OCI-LY1 (cell line): Measurements from ENCODE around the gene FBXO11.

Source experiments
- H2AFZ ChIP-seq: fragments of 200-600 bp; sonication (generic), shearing (Covaris generic); 2 replicates; pipeline ENCODE4 v1.6.0; 2014; ENCODE audit warnings: antibody characterized with exemption, mild to moderate bottlenecking, low read length
- H3F3A ChIP-seq: fragments of 200-600 bp; sonication (generic), shearing (Covaris generic); 2 replicates; pipeline ENCODE4 v1.6.0; 2014; ENCODE audit warnings: mild to moderate bottlenecking, antibody characterized with exemption, low read length, moderate library complexity; ENCODE audit not compliant: insufficient read depth
- H3K27ac ChIP-seq: fragments of 200-600 bp; sonication (generic); 2 replicates; pipeline ENCODE4 v1.5.1; 2014; ENCODE audit warnings: low read length, mixed run types, mild to moderate bottlenecking, low read depth; ENCODE audit not compliant: poor library complexity, severe bottlenecking
- H3K27me3 ChIP-seq: fragments of 200-600 bp; sonication (generic); 2 replicates; pipeline ENCODE4 v1.6.0; 2014; ENCODE audit warnings: antibody characterized with exemption, mild to moderate bottlenecking, low read length, moderate library complexity; ENCODE audit not compliant: insufficient read depth
- H3K36me3 ChIP-seq: fragments of 200-600 bp; sonication (generic); 2 replicates; pipeline ENCODE4 v1.6.1; 2014; ENCODE audit warnings: mild to moderate bottlenecking, antibody characterized with exemption, low read length, moderate library complexity, mixed read lengths; ENCODE audit not compliant: insufficient read depth
- H3K4me1 ChIP-seq: fragments of 200-600 bp; sonication (generic); 2 replicates; pipeline ENCODE4 v1.5.1; 2014; ENCODE audit warnings: mild to moderate bottlenecking, low read length, moderate library complexity; ENCODE audit not compliant: insufficient read depth, severe bottlenecking
- H3K4me2 ChIP-seq: fragments of 200-600 bp; sonication (generic), shearing (Covaris generic); 2 replicates; pipeline ENCODE4 v1.6.1; 2014; ENCODE audit warnings: low read length
- H3K4me3 ChIP-seq: fragments of 200-600 bp; sonication (generic); 2 replicates; pipeline ENCODE4 v1.5.1; 2014; ENCODE audit warnings: low read length, low read depth, mild to moderate bottlenecking, mixed read lengths; ENCODE audit not compliant: poor library complexity, severe bottlenecking
- H3K79me2 ChIP-seq: fragments of 200-600 bp; shearing (Covaris generic); 2 replicates; pipeline ENCODE4 v1.6.1; 2016; ENCODE audit warnings: mixed run types, low read length, mixed read lengths; ENCODE audit not compliant: insufficient read depth
- H3K9ac ChIP-seq: fragments of 200-600 bp; sonication (generic), shearing (Covaris generic); 2 replicates; pipeline ENCODE4 v1.6.1; 2014; ENCODE audit warnings: mild to moderate bottlenecking, low read length, mixed read lengths
- H3K9me2 ChIP-seq: fragments of 200-600 bp; sonication (generic), shearing (Covaris generic); 2 replicates; pipeline ENCODE4 v1.6.1; 2014; ENCODE audit warnings: low read depth, mild to moderate bottlenecking, low read length, mixed read lengths
- H3K9me3 ChIP-seq: fragments of 200-600 bp; shearing (Covaris generic); 2 replicates; pipeline ENCODE4 v1.6.1; 2014; ENCODE audit warnings: low read length, mixed read lengths
- H4K20me1 ChIP-seq: fragments of 200-600 bp; sonication (generic), shearing (Covaris generic); 2 replicates; pipeline ENCODE4 v1.6.0; 2016; ENCODE audit warnings: mild to moderate bottlenecking, low read length; ENCODE audit not compliant: insufficient read depth
- CTCF ChIP-seq: fragments of 200-600 bp; sonication (generic), shearing (Covaris generic); IDR thresholded peaks from 2 replicates; pipeline ENCODE4 v1.5.1; 2017; ENCODE audit warnings: mild to moderate bottlenecking, antibody characterized with exemption, low read length, moderate library complexity, mixed read lengths
- EZH2 ChIP-seq: fragments of 200-600 bp; sonication (generic), shearing (Covaris generic); IDR thresholded peaks from 2 replicates; pipeline ENCODE4 v1.8.0; 2017; ENCODE audit warnings: borderline replicate concordance, mixed run types, mild to moderate bottlenecking, antibody characterized with exemption, low read length, moderate library complexity, mixed read lengths

Gene FBXO11

GRCh38 chr2:47842846-47843245 is 63.5 kb downstream of the FBXO11 start:
- Histone ChIP-seq H3K4me3 (no peak overlapping the region), H3K36me3 (peaks cover 21% of the 10 kb centered on the region), H3K79me2 (peaks cover 59% of the 10 kb centered on the region), H2AFZ (no peak overlapping the region), H4K20me1 (no peaks in the 10 kb centered on the region), H3K27me3 (no peaks in the 10 kb centered on the region), H3F3A (no peaks in the 10 kb centered on the region), H3K4me1 (no peaks in the 10 kb centered on the region), H3K4me2 (no peak overlapping the region), H3K9me3 (no peaks in the 10 kb centered on the region), H3K9ac (no peak overlapping the region), H3K27ac (no peak overlapping the region), H3K9me2 (no peaks in the 10 kb centered on the region)
- TF ChIP-seq CTCF (no peak), EZH2 (no peak)

- Histone ChIP-seq H3K4me1 (no peaks in the 10 kb centered on the region), H3K4me3 (no peak overlapping the region), H3K9me3 (no peaks in the 10 kb centered on the region), H3F3A (no peaks in the 10 kb centered on the region), H3K27me3 (no peaks in the 10 kb centered on the region), H2AFZ (no peak overlapping the region), H3K4me2 (no peak overlapping the region), H3K27ac (no peak overlapping the region), H4K20me1 (no peaks in the 10 kb centered on the region), H3K9ac (no peak overlapping the region), H3K79me2 (peaks cover 27% of the 10 kb centered on the region), H3K9me2 (no peaks in the 10 kb centered on the region), H3K36me3 (peaks cover 63% of the 10 kb centered on the region)
- TF ChIP-seq CTCF (no peak), EZH2 (no peak)
Measured at GRCh38 chr2:47838686-47839085, 67.6 kb downstream of the FBXO11 start.

- H3F3A ChIP-seq, result no peaks in the 10 kb centered on the region
- H3K9me3 ChIP-seq, result no peaks in the 10 kb centered on the region
- H4K20me1 ChIP-seq, result no peaks in the 10 kb centered on the region
- no peak overlapping the region for H3K9ac ChIP-seq
- H3K4me1 ChIP-seq, result no peaks in the 10 kb centered on the region
- no peaks in the 10 kb centered on the region for H3K9me2 ChIP-seq
- peaks cover 23% of the 10 kb centered on the region for H3K79me2 ChIP-seq
- no peak overlapping the region for H3K27ac ChIP-seq
- no peak overlapping the region for H3K4me2 ChIP-seq
- TF ChIP-seq CTCF (no peak), EZH2 (no peak)
- no peak overlapping the region for H2AFZ ChIP-seq
- H3K36me3 ChIP-seq, result peaks cover 67% of the 10 kb centered on the region
- no peaks in the 10 kb centered on the region for H3K27me3 ChIP-seq
- H3K4me3 ChIP-seq, result no peak overlapping the region
Measured at GRCh38 chr2:47838249-47838648, 68.0 kb downstream of the FBXO11 start.
